C1 segment of cervical spinal cord (tissue), 14 donors: Measurements from ENCODE around the gene CYP11A1.

ENCODE experiments used
- DNase-seq, 14 donors: peaks; one replicate each; lab custom pipeline; 2025; lab: John Stamatoyannopoulos, UW

The CYP11A1 gene

GRCh38 chr15:74347757-74348250 is 19.6 kb downstream of the CYP11A1 start:
- DNase-seq = no peak

- no peak for DNase-seq
These were observed 22.4 kb downstream of the CYP11A1 start for GRCh38 chr15:74345051-74345450.

DNA sequence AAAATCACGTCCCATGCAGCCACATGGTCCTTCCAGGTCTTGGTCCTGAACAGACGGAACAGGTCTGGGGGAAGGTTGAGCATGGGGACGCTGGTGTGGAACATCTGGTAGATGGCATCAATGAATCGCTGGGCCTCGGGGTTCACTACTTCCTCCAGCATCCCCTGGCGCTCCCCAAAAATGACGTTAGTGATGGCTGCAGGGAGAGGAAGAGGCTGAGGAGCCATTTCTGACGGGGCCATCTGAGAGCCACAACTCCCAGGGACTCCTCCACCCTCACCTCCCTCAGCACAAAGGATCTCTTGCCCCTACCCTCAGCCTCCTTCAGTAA is 23.7 kb downstream of the CYP11A1 start:
- no peak for DNase-seq

GRCh38 chr15:74343127-74343796 is 24.2 kb downstream of the CYP11A1 start:
- no peak for DNase-seq

DNA sequence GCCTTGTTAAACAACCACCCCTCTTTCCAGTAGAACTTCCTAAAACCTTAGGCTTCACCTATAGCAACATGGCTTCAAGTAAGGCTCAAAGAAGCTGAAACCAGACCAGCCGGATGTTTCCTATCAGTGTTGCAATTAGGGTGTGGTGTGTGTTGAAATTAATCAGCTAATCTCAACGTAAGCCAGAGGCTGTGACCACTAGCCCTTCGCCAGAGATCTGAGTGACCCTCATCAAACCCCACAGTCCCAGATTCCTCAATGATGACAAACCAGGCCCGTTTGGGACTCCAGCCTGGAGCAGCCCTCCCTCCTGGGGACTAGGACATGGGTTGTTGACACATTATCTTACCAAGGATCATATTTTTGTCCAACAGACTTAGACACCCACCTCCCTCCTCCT is 27.3 kb downstream of the CYP11A1 start:
- DNase-seq = no peak

GRCh38 chr15:74339371-74339770 is 28.1 kb downstream of the CYP11A1 start:
- no peak for DNase-seq

- DNase-seq = no peak
These were observed 28.8 kb downstream of the CYP11A1 start for GRCh38 chr15:74338676-74339075.

DNA sequence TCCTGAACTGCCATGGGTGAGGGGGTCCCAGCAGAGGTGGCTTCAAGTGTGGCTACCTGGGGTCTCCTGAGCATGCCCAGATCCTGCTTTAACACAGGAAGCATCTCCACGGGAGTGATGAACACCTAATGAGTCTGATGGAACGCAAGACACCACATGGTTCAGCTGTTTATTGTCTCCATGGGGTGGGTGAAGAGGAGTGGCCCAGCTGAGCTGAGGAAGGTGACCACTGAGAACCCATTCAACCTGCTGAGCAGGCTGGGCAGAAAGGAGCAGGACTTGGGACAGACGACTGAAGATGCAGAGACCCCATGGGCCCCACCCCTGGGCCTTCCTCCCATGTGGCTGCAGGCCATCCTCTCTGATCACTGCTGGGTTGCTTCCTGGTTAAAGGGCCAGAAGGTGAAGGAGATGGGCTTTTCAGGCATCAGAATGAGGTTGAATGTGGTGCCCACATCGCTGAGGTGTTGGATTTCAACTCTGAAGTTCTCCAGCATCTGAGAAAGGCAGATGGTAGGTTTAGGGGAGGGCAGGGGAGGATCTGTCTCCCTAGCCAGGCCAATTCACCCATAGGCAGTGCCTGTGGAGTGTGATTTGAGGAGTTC is 29.7 kb downstream of the CYP11A1 start:
- no peak for DNase-seq

DNA sequence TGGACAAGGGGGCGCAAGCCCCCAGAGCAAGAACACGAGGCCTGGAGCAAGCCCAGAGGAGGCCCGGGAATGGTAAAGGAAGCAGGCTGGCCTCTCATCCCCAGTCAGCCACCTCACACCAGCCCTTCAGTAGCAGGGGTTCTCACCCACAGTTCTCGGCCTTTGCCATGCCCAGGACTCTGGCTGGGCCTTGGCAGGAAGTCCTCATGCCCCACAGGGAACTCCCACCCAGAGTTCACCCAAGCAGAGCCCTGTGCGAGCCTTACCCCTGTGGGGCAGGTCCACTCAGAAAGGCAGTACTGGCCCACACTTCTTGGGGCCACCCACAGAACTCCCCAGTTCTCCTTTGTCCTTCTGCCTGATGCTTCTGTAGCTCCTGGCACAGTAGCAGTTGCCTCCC is 30.3 kb downstream of the CYP11A1 start:
- no peak for DNase-seq

DNA sequence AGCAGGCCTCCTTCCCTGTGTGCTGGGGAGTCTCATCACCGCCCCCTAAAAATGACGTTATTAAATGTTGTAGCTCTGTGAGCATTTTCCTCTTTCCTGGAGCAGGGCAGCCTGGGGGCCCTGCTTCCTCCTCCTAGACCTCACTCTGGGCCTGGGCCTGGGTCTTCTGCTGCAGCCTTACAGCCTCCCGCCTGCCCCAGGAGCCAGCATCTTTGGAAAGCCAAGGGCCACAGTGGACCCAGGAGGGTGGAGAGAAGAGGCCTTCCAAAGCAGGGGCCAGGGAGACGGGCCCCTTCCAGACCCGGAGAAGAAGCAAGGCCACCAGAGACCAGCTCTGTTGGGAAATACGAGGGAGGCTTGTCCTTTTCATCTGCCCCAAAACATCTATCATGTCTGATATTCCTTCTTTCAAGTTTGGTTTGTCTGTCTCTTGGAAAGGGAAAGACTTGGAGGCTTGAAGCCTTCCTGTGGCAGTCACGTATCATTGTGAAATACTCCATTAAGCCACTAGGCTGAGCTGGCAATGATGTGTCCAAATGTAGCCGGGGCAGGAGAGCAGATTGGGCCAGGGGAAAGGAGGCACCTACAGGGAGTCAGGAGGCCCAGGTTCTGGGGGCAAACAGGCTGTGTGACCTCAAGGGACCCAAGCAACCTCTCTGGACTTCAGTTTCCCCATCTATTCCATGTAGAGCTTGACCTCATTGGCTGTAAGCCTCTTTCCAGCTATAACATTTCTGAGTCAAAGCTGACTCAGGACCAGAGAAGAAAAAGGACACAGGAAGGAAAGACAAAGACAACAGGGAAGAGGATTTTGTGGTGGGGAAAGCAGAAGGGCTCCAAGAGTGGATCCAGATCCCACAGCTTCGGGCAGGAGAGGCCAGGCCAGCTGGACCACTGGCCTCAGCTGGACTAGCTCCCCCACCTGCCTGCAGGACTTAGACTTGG is 31.1 kb downstream of the CYP11A1 start:
- DNase-seq = no peak

DNA sequence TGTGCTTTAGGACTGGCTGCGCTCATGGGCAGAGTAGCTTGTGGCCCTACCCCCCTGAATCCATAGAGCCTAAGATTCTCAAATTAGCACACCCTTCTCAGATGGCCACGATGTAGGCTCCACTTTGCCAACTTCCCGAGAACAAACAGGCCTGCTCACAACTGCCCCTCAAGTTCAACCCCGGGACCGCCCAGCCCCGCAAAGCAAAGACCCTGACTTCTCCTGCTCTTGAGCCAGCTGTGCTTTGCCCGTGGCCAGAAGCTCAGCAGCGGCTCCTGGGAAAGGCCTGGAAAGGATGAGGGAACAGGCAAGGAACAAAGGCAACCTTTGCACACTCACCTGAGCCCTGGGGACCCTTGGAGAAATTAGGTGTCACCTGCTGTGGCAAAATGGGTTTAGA is 32.0 kb downstream of the CYP11A1 start:
- no peak for DNase-seq

DNA sequence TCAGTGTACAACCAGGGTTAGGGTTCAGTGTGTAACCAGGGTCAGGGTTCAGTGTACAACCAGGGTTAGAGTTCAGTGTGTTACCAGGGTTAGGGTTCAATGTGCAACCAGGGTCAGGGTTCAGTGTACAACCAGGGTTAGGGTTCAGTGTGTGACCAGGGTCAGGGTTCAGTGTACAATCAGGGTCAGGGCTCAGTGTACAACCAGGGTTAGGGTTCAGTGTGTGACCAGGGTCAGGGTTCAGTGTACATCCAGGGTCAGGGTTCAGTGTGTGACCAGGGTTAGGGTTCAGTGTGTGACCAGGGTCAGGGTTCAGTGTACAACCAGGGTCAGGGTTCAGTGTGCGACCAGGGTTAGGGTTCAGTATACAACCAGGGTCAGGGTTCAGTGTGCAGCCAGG is 33.3 kb downstream of the CYP11A1 start:
- no peak for DNase-seq

GRCh38 chr15:74333662-74334061 is 33.8 kb downstream of the CYP11A1 start:
- no peak for DNase-seq

- DNase-seq = no peak
These were observed 34.4 kb downstream of the CYP11A1 start for GRCh38 chr15:74333093-74333492.

- DNase-seq = no peak
These were observed 34.8 kb downstream of the CYP11A1 start for GRCh38 chr15:74332611-74333010.

GRCh38 chr15:74332011-74332410 is 35.4 kb downstream of the CYP11A1 start:
- no peak for DNase-seq

DNA sequence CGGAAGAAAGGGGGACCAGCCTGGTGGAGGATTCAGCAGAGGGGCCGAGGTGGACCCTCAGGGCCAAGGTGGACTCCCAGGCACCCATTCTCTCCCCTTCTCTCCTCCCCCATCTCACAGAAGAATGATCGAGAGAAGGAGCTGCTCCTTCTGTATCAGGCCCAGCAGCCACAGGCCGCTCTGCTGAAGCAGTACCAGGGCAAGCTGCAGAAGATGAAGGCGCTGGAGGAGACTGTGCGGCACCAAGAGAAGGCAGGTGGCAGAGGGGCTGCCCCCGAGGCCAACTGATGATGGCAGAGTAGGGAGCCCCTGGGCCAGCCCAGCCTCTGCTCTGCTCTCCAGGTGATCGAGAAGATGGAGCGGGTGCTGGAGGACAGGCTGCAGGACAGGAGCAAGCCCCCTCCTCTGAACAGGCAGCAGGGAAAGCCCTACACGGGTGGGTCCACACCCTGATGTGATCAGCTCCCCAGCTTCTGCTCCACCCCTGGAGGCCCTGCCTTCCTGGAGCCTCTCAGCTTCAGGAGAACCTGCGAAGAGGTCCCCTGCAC is 36.5 kb downstream of the CYP11A1 start:
- no peak for DNase-seq

GRCh38 chr15:74328331-74329056 is 39.0 kb downstream of the CYP11A1 start:
- DNase-seq = peak in 1 of 14 donors; percentile 79

DNA sequence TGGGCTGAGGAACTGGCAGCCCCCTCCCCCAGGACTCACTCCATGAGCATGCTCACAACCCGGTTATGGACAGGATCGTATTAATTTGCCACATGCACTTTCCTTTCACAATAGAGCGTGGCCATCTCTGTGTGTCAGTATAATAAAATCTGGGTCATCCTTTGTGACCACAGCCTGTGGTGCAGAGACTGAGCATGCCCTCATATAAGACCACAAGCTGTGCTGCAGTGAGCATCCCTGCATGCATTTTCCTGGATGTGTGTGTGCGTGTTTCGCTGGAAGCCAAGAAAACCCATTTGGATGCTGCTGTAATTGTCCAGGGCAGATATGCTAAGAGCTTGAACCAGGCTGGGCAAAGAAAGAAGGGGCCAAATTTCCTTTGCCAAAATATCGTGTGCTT is 39.7 kb downstream of the CYP11A1 start:
- peak in 1 of 14 donors; percentile 39 for DNase-seq

GRCh38 chr15:74326746-74327145 is 40.7 kb downstream of the CYP11A1 start:
- no peak for DNase-seq

GRCh38 chr15:74324714-74325113 is 42.7 kb downstream of the CYP11A1 start:
- no peak for DNase-seq
